GM18867 (cell line): ENCODE results near the gene MYBPHL.

Experiments used
- ATAC-seq: cut with Tn5 transposase; IDR thresholded peaks from one replicate; pipeline ENCODE4 v1.9.1; 2021; ENCODE audit warnings: mild to moderate bottlenecking, moderate library complexity; ENCODE audit not compliant: unreplicated experiment

The MYBPHL gene

DNA sequence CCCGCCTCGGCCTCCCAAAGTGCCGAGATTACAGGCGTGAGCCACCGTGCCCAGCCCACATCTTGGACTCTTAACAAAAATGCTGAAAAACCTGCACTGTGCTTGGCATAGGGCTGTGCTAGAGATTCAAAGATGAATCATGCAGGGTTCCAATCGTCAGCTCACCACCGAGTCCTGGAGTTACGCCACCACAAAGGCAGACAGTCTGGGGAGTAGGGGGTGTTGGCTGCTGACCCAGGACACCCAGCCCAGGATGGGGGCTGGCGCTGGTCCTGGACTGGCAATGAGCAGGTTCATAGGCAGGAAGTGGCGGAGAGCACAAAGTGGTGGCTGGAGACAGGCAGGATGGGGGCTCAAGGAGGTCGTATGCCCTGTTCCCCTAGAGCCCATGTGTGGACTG is 39.8 kb downstream of the MYBPHL start:
- no peak for ATAC-seq

DNA sequence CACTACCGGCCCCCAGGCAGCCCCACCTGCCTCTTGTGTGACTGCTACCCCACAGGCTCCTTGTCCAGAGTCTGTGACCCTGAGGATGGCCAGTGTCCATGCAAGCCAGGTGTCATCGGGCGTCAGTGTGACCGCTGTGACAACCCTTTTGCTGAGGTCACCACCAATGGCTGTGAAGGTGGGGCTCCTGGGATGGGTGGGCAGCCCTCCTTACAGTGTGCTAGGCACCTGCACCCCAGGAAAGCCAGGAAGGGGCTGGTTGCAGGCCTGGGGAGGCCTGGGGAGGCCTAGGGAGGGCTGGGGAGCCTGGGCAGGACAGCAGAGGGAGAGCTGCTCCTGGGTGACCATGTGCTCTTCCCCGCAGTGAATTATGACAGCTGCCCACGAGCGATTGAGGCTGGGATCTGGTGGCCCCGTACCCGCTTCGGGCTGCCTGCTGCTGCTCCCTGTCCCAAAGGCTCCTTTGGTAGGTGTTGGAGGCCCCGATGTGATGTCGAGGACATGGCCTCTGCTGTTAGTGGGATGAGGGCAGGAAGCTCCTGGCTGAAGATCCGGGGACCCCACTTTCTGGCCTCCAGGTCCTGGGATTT is 41.0 kb downstream of the MYBPHL start:
- no peak for ATAC-seq

DNA sequence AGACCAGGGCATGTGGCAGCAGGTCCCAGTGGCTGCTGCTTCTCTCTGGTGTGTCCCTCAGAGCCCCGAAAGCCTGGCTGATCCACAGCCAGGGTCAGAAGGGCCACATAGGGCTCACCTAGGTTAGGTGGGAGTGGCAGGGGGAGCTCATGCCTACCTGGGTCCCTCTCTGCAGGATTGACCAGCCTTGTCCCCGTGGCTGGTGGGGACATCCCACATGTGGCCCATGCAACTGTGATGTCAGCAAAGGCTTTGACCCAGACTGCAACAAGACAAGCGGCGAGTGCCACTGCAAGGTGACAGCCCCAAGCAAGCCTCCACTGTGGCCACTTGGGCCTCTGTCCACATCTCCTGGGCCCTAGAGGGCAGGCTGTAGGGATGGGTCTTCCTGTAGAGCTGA is 41.8 kb downstream of the MYBPHL start:
- no peak for ATAC-seq

DNA sequence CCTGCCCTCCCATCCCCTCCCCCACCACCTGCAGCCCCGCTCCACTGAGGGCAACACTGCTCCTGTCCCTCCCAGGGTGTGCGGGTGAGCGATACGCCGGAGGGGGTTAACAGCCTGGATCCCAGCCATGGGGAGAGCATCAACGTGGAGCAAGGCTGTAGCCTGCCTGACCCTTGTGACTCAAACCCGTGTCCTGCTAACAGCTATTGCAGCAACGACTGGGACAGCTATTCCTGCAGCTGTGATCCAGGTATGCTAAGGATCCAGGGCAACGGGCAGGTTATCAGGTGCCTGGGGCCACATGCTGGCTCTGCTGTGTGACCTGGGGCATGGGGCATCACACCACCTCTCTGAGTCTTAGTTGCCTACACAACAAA is 42.4 kb downstream of the MYBPHL start:
- ATAC-seq: no peak

DNA sequence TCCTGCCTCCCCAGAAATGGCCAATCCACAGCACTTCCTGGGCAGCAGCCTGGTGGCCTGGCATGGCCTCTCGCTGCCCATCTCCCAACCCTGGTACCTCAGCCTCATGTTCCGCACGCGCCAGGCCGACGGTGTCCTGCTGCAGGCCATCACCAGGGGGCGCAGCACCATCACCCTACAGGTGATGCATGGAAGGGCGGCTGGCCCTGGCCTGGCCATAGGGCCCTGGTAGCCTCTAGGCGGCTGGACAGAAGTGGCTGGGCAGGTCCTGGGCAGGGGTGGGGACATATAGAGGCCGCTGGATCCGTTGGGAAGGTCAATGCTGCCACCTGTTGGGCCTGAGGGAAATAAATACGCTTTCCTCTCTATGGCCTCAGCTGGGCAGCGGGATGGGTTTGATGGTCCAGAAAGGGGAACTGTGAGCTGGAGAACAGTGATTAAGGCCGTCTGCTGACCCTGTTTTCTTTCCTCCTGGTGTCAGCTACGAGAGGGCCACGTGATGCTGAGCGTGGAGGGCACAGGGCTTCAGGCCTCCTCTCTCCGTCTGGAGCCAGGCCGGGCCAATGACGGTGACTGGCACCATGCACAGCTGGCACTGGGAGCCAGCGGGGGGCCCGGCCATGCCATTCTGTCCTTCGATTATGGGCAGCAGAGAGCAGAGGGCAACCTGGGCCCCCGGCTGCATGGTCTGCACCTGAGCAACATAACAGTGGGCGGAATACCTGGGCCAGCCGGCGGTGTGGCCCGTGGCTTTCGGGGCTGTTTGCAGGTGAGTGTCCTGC is 43.0 kb downstream of the MYBPHL start:
- ATAC-seq: peak; percentile 77

DNA sequence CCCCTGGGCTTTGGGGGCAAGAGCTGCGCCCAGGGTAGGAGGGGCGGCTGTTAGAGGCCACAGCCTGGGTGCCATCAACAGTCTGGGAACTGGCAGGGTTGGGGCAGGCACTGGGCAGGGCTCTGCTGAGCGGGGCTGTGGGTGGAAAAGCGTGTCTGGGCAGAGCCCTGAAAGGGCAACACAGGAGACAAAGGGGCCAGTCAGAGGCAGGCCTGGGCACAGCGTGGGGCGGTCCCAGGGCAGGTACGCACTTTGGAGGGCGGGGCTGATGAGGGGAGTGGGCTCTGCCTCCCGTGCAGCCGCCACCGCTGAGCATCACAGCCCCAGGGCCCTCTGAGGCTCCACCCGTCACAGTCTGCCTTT is 43.6 kb downstream of the MYBPHL start:
- ATAC-seq: peak; percentile 4

DNA sequence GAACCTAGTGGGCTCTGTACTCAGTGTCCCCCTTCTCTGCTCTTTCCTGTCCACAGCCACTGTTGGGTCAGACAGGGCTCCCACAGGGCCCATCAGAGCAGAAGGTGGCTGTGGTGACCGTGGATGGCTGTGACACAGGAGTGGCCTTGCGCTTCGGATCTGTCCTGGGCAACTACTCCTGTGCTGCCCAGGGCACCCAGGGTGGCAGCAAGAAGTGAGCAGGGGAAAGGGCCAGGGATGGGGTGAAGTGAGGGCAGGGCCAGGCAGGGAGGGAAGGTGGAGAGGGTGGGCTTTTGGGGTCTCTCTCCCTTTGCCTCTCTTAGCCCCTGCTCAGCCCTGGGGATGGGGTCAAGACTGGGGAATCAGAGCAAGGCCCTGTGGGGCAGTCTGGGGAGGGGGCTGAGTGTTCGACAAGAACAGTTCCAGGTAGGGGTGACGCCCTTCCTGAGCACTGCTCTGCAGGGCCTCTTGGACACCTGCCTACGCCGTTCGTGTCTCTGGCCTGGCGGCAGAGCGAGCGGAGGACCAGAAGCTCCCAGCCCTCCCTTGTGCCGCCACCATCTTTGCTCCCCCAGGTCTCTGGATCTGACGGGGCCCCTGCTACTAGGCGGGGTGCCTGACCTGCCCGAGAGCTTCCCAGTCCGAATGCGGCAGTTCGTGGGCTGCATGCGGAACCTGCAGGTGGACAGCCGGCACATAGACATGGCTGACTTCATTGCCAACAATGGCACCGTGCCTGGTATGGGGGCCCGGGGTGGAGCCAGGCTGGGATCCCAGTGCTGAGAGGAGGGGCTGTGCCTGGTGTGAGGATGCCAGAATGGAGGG is 44.4 kb downstream of the MYBPHL start:
- ATAC-seq: no peak

DNA sequence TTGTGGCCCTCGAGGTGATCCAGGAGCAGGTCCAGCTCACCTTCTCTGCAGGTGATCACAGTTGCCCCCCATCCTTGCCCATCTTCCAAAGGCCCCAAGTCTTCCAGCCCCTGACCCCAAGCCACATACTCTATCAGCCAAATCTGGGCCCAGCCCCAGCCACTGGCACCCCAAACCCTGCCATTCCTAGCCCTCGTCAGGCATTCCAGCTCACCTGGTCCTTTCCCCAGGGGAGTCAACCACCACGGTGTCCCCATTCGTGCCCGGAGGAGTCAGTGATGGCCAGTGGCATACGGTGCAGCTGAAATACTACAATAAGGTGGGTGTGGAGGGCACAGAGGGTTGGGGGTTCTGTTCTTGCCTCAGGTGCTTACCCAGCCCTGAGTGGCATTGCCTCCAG is 45.2 kb downstream of the MYBPHL start:
- no peak for ATAC-seq

DNA sequence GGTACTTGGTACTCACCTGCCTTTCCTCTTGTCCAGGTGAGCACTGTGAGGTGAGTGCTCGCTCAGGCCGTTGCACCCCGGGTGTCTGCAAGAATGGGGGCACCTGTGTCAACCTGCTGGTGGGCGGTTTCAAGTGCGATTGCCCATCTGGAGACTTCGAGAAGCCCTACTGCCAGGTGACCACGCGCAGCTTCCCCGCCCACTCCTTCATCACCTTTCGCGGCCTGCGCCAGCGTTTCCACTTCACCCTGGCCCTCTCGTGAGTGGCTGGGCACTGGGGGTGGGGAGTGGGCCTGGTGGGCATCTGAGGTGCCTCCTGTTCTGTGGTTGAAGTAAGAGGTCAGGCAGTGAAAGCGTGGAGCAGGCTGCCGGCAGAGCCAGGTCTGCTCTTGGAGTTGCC is 45.8 kb downstream of the MYBPHL start:
- ATAC-seq: no peak

DNA sequence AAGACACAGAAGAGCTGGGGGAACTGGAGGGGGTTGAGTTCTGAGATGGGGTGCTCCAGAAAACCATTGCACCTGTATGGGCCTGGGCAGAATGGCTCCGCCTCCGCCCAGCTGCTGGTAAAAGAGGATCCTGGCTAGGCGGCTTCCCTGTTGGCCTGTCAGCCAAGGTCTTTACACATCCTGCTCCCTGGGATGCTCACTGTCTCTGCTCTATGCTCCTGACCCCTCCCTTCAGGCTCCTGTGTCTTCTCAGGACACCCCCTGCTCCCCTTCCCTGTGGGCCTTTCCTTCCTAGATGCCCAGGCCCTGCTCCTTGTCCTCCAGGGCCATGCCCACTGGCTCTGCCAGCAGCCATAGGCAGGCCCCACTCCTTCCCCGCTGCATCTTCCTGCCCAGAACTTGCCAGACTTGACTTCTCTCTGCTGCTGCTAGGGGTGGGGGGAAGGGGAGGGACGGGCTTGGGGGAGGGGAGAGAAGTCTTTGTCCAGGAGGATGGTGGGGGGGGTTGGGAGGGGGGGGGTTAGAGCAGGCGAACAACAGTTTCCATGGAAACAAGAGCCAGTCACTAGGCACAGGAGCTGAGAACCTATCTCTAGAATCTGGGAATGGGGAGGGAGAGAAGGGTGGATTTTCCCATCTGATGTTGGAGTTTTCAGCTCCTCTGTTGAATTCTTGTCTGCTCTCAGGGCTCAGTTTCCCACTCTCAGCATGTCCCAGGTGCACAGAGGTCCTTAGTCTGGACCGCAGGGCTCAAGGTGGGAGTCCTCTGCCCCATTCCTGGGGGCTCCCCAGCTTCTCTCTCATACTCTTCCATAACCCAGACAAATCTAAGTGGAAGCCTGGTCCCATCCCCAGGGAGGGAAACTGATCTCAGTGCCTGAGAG is 46.9 kb downstream of the MYBPHL start:
- no peak for ATAC-seq

DNA sequence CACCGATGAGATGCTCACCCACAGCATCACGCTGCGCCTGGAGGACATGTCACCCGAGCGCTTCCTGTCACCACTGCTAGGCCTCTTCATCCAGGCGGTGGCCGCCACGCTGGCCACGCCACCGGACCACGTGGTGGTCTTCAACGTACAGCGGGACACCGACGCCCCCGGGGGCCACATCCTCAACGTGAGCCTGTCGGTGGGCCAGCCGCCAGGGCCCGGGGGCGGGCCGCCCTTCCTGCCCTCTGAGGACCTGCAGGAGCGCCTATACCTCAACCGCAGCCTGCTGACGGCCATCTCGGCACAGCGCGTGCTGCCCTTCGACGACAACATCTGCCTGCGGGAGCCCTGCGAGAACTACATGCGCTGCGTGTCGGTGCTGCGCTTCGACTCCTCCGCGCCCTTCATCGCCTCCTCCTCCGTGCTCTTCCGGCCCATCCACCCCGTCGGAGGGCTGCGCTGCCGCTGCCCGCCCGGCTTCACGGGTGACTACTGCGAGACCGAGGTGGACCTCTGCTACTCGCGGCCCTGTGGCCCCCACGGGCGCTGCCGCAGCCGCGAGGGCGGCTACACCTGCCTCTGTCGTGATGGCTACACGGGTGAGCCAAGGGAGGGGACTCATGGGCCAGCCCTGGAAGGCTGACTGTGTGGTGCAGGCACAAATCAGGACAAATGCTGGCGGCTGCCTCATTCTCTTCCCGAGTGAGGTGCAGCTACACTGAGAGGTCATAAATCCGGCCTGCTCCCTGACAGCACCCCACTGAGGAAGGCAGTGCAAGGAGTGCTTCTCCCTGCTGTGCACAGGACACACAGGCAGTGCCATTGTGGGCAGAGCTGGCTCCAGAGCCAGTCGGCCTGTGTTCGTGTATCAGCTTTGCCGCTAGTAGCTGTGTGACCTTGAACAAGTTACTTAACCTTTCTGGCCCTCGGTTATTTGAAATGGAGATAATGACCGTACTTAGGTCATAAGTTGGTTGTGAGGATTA is 48.0 kb downstream of the MYBPHL start:
- ATAC-seq: no peak

DNA sequence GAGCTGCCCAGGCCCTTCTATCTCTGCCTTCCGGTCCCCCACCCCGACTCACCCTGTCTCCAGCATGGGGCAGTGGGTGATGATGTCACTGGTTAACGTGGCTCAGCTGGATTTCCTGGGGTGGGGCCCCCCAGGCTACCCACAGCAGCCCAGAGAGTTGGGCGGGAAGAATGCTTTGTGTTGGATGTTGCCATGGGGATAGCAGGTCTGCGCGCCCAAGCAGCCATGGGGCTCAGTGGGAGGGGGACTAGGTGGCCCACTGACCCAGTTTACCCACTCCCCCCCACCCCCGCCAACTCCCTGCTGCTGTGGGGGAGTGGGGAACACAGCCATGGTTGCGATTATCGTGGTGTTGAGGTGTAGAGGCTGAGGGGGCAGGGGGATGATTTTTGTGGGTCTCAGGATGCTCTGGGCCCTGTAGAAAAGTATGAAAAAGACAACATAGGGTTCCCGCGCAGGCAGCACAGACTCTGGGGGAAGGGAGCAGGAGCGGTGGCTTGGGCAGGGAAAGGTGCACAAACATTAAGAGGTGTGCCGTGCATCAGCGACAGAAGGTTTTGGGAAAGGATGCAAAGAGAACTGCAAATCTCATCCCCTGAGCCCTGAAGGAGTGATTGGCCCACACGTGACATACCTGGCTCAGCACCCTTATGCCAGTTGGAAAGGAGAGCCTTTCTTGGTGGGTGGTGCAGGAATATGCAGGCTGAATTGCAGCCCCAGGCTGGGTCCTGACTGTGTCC is 49.0 kb downstream of the MYBPHL start:
- no peak for ATAC-seq

DNA sequence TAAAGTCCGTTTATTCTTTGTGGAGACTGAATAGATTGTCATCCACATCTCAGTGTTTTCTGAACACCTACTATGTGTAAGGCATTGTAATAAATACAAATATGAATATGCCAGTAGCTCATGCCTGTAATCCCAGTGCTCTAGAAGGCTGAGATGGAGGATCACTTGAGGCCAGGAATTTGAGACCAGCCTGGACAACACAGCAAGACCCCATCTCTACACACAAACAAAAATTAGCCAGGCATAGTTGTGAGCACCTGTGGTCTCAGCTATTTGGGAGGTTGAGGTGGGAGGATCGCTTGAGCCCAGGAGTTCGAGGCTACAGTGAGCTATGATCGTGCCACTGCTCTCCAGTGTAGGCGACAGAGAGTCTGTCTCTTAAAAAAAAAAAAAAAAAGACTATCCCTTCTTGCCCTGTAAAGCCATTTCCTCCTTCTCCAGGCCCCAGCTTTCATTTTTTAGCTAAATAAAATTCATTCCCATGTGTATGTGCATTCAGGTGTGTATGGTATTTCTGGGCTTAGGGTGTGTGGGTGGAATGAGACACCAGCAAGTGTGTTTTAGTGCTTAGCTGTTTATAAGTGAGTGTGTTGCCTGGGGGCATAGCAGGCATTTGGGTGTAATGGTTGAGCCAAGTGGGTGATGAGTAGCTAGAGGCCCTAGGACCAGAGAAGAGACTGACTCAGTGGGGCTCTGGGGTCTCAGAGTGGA is 49.7 kb downstream of the MYBPHL start:
- no peak for ATAC-seq

DNA sequence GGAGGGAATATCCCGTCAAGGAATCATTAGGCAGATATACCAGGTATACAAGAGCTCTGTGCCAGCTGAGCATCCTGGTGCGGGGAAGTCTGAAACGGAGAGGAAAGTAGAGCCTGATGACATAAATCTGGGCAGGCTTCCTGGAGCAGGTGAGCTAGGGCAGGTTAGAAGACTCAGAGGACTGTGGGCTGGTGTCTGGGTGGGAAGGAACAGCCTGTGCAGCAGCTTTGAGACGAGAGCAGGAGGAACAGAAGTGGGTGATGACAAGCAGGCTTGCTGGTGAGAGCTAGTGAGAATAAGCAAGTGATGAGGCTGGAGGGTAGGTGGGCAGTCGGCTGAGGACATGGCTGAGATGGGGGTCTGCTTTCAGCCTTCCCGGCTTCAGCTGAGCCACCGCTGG is 50.7 kb downstream of the MYBPHL start:
- no peak for ATAC-seq

DNA sequence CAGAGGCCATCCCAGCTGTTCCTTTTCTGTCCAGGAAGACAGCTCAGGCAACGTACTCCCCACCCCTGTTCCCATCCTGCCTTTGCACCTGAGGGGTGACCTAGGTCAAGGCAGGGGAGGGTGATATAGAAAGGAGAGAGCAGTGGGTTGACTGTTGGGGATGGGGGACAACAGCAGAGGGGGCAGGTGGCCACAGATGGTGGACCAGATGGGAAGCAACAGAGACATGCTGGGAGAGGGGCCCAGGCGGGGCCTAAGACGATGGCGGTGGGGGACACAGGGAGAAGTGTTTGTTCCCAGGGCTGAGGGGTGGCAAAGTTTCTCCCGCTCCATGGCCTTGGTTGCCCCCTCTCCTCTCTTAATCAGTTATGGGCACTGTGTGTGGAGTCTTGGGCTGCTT is 51.1 kb downstream of the MYBPHL start:
- ATAC-seq: no peak

DNA sequence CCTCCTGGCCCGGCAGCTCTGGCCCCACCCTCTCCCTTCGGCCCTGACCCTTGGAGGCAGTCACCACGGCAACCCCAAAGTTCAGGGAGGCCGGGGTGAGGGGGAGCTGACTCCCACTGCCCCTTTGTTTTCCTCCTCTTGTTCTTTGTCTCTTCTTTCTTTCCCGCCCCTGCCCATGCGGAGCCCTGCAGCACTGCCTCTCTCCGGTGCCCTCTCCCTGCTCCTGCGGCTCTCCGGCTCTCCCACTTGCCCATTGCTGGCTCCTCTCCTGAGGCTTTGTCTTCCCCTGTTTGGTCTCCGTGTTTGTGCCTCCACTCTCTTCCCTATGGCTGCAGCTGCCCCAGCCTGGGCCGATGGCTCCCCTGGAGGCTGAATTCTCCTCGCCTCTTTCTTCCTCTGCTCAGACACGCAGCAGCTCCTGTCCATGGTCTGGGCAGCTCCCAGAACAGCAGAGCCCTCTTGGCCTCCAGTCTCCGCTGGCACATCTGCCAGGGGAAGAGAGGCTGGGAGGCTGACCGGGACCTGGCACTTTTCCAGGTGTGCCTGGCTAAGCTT is 51.6 kb downstream of the MYBPHL start:
- no peak for ATAC-seq

DNA sequence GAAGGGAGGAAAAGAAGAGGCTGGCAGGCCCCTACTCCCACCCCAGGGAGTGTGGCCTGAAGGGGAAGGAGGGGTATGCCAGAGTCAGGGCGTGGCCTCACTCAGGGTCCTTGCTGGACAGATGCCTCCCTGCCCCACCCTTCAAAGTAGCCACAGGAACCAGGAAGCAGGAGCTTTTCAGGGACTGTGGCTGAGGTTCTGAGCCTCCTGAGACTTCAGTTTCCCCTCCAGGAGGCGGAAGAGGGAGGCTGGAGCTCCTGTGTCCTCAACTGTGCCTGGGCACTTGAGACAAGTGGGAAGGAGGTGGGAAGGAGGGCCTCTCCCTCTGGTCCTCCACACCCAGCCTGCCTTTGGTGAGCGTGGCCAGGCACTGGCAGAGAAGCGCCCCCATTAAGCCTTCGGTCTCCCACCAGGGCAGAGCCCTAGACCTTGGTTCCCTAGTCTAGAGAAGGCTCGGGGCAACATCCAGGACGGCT is 52.2 kb downstream of the MYBPHL start:
- no peak for ATAC-seq
